Measurements from ENCODE around the gene SLC25A6. TPM values are rescaled to one million over a fixed set of nuclear protein-coding genes. Genes with fewer than 3 reads are reported as not detected.

The SLC25A6 gene
- total RNA-seq, 3 donors from 2014 or later: 435 to 455 (median 450) TPM

GRCh38 chrX:1360171-1360570 lies 31.7 kb downstream of the SLC25A6 start:
- peaks cover 9% of the 10 kb centered on the region for H3K9me3 ChIP-seq
- DNase-seq (no peak), ATAC-seq (no peak)
- TF ChIP-seq, protein P1, sequence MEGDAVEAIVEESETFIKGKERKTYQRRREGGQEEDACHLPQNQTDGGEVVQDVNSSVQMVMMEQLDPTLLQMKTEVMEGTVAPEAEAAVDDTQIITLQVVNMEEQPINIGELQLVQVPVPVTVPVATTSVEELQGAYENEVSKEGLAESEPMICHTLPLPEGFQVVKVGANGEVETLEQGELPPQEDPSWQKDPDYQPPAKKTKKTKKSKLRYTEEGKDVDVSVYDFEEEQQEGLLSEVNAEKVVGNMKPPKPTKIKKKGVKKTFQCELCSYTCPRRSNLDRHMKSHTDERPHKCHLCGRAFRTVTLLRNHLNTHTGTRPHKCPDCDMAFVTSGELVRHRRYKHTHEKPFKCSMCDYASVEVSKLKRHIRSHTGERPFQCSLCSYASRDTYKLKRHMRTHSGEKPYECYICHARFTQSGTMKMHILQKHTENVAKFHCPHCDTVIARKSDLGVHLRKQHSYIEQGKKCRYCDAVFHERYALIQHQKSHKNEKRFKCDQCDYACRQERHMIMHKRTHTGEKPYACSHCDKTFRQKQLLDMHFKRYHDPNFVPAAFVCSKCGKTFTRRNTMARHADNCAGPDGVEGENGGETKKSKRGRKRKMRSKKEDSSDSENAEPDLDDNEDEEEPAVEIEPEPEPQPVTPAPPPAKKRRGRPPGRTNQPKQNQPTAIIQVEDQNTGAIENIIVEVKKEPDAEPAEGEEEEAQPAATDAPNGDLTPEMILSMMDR (IDR thresholded peaks at IDR 0.05): no peak
- no peaks in the 10 kb centered on the region for H3K36me3 ChIP-seq (ENCODE audit: low read depth)
- no peaks in the 10 kb centered on the region for H3K4me1 ChIP-seq (ENCODE audit: low read depth)
- H3K4me3 ChIP-seq: no peak overlapping the region
- intact Hi-C loops (cut with DNase I, micrococcal nuclease): no loop called here

DNA sequence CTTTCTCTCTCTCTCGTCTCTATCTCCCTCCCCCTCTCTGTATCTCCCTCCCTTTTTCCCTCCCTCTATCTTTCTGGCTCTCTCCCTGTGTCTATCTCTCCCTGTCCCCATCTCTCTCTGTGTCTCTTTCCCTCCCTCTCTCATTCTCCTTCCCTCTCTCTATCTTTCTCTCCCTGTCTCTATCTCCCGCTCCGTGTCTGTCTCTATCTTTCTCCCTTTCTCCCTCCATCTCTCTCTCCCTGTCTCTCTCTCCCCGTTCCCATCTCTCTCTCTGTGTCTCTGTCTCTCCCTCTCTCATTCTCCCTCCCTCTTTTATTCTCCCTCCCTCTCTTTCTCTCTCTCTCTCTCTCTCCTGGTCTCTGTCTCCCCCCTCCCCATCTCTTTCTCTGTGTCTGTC lies 32.4 kb downstream of the SLC25A6 start:
- DNase-seq (no peak), ATAC-seq (no peak)
- TF ChIP-seq, protein P1 (IDR thresholded peaks at IDR 0.05): no peak
- intact Hi-C loops (cut with DNase I, micrococcal nuclease): no loop called here
- Histone ChIP-seq H3K4me3 (no peak overlapping the region), H3K9me3 (peaks cover 9% of the 10 kb centered on the region), H3K36me3 (ENCODE audit: low read depth) (no peaks in the 10 kb centered on the region), H3K4me1 (ENCODE audit: low read depth) (no peaks in the 10 kb centered on the region)

- intact Hi-C loops (cut with DNase I, micrococcal nuclease): no loop called here
Measured at GRCh38 chrX:1358793-1359476, 33.0 kb downstream of the SLC25A6 start.

GRCh38 chrX:1357993-1358392 lies 33.9 kb downstream of the SLC25A6 start:
- Histone ChIP-seq H3K36me3 (ENCODE audit: low read depth) (no peaks in the 10 kb centered on the region), H3K9me3 (peaks cover 9% of the 10 kb centered on the region), H3K4me3 (no peak overlapping the region), H3K4me1 (ENCODE audit: low read depth) (no peaks in the 10 kb centered on the region)
- intact Hi-C loops (cut with DNase I, micrococcal nuclease): no loop called here
- TF ChIP-seq, protein P1 (IDR thresholded peaks at IDR 0.05): no peak
- DNase-seq (peak in 1 of 3 donors; percentile 10), ATAC-seq (no peak)

More at GRCh38 chrX:1358793-1359476, 33.0 kb downstream of the SLC25A6 start:
- TF ChIP-seq, protein P1 (IDR thresholded peaks at IDR 0.05): no peak
- no peaks in the 10 kb centered on the region for H3K4me1 ChIP-seq (ENCODE audit: low read depth)
- H3K36me3 ChIP-seq (ENCODE audit: low read depth): no peaks in the 10 kb centered on the region
- DNase-seq: peak in 1 of 3 donors; percentile 5
- ATAC-seq: no peak
- H3K9me3 ChIP-seq: peaks cover 9% of the 10 kb centered on the region
- no peak overlapping the region for H3K4me3 ChIP-seq

DNA sequence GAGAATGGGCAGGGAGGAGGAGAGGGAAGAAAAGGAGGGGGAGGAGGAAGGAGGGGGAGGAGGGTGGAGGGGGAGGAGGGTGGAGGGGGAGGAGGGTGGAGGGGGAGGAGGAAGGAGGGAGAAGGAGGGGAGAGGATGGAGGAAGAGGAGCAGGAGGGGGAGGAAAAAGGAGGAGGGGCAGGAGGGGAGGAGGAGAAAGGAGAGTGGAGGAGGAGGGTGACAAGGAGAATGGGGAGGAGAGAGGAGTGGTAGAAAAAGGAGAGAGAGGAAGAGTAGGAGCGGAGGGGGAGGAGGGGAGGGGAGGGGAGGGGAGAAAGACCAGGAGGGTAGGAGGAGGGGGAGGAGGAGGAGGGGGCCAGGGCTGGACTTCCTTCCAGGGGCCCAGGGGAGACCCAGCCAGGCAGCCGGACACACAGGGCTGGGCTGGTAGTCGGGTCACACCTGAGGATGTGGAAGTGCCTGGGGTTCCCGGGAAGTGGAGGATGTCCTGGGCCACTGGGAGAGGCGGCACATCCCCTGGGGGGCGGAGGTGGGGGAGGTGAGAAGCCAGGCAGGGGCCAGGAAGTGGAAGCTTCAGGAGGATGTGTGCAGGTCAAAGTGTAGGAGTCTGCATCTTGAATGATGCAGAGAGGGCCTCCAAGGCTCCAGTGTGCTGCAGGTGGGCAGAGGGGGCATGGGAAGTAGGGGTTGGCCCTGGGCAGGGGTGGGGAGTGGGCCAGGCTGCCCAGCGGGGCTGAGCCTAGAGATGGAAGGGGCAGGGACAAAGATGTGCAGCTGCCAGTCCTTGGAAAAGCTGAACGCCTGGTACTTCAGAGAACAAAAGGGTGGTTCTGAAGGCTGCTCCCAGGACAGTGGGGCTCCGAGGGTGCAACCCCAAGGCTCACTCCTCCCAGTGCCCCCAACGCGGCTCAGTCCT lies 36.5 kb downstream of the SLC25A6 start:
- intact Hi-C loops (cut with DNase I, micrococcal nuclease): no loop called here
- TF ChIP-seq, protein P1 (IDR thresholded peaks at IDR 0.05): no peak
- peak in 1 of 3 donors; percentile 28 for DNase-seq
- Histone ChIP-seq H3K4me3 (no peak overlapping the region), H3K4me1 (ENCODE audit: low read depth) (no peaks in the 10 kb centered on the region), H3K36me3 (ENCODE audit: low read depth) (no peaks in the 10 kb centered on the region), H3K9me3 (peaks cover 9% of the 10 kb centered on the region)
- ATAC-seq: no peak
